ENCODE measurements around the gene RUVBL1. TPM values are rescaled to one million over a fixed set of nuclear protein-coding genes. Genes with fewer than 3 reads are reported as not detected.

RUVBL1 gene
- total RNA-seq, 4 donors from 2014 or later = 14.4 to 21.2 (median 19.8) TPM

DNA sequence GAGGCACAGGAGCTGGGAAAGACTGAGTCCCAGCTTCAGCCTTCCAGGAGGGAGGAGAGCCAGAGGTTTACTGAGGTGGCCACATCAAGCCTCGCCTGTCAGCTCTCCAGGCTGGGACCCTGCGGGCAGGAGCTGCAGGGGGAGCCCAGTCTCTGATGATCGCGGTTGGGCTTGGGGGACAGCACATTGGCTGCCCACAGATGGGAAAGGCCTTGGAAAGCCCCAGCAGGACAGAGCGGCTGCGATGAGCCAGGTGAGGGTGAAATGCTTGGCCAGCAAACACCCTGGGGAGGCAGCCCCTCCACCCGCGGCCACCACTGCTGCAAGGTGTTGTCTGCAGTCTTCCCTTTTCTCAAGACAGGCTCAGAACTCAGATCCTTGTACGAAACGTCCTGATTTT is 40.2 kb downstream of the RUVBL1 start:
- DNase-seq (ENCODE audit: low spot score in 2 of 2) = no peak
- 87 to 92% methylated on average over 10 of the region's 10 CpGs for WGBS, 2 donors
- intact Hi-C loops (cut with DNase I; ENCODE audit: low total_unique reads) = loop anchor here (10.0 kb wide), 1 partner anchor 521 kb away; no protein-coding TSS in a partner anchor
- H3K4me3 ChIP-seq (ENCODE audit: low read depth, poor library complexity, severe bottlenecking) = no peak overlapping the region
- TF ChIP-seq POLR2A (IDR thresholded peaks at IDR 0.05) = no peak
- TF ChIP-seq, protein P1, sequence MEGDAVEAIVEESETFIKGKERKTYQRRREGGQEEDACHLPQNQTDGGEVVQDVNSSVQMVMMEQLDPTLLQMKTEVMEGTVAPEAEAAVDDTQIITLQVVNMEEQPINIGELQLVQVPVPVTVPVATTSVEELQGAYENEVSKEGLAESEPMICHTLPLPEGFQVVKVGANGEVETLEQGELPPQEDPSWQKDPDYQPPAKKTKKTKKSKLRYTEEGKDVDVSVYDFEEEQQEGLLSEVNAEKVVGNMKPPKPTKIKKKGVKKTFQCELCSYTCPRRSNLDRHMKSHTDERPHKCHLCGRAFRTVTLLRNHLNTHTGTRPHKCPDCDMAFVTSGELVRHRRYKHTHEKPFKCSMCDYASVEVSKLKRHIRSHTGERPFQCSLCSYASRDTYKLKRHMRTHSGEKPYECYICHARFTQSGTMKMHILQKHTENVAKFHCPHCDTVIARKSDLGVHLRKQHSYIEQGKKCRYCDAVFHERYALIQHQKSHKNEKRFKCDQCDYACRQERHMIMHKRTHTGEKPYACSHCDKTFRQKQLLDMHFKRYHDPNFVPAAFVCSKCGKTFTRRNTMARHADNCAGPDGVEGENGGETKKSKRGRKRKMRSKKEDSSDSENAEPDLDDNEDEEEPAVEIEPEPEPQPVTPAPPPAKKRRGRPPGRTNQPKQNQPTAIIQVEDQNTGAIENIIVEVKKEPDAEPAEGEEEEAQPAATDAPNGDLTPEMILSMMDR (IDR thresholded peaks at IDR 0.05) = no peak

- 91 to 94% methylated on average over 10 of the region's 10 CpGs for WGBS, 2 donors
- DNase-seq (ENCODE audit: low spot score in 2 of 2) = no peak
- intact Hi-C loops (cut with DNase I; ENCODE audit: low total_unique reads) = loop anchor here (10.0 kb wide), 1 partner anchor 522 kb away; no protein-coding TSS in a partner anchor
- no peak overlapping the region for H3K4me3 ChIP-seq (ENCODE audit: low read depth, poor library complexity, severe bottlenecking)
- TF ChIP-seq POLR2A (IDR thresholded peaks at IDR 0.05) = no peak
- TF ChIP-seq, protein P1 (IDR thresholded peaks at IDR 0.05) = no peak
These were observed 41.1 kb downstream of the RUVBL1 start for GRCh38 chr3:128082546-128082945.

- H3K4me3 ChIP-seq (ENCODE audit: low read depth, poor library complexity, severe bottlenecking) = no peak overlapping the region
- intact Hi-C loops (cut with DNase I; ENCODE audit: low total_unique reads) = loop anchor here (10.0 kb wide), 1 partner anchor 523 kb away; no protein-coding TSS in a partner anchor
- 91 to 100% methylated on average over 4 of the region's 4 CpGs for WGBS, 2 donors
- no peak for DNase-seq (ENCODE audit: low spot score in 2 of 2)
- TF ChIP-seq, protein P1 (IDR thresholded peaks at IDR 0.05) = no peak
- TF ChIP-seq POLR2A (IDR thresholded peaks at IDR 0.05) = no peak
These were observed 41.8 kb downstream of the RUVBL1 start for GRCh38 chr3:128081846-128082245.

- WGBS, 2 donors = 87 to 90% methylated on average over 6 of the region's 6 CpGs
- no peak for DNase-seq (ENCODE audit: low spot score in 2 of 2)
- TF ChIP-seq, protein P1 (IDR thresholded peaks at IDR 0.05) = no peak
- TF ChIP-seq POLR2A (IDR thresholded peaks at IDR 0.05) = no peak
- no peak overlapping the region for H3K4me3 ChIP-seq (ENCODE audit: low read depth, poor library complexity, severe bottlenecking)
- intact Hi-C loops (cut with DNase I; ENCODE audit: low total_unique reads) = loop anchor here (10.0 kb wide), 1 partner anchor 524 kb away; no protein-coding TSS in a partner anchor
These were observed 42.4 kb downstream of the RUVBL1 start for GRCh38 chr3:128081226-128081625.

GRCh38 chr3:128080323-128081080 is 43.1 kb downstream of the RUVBL1 start:
- 72 to 77% methylated on average over 6 of the region's 6 CpGs for WGBS, 2 donors
- TF ChIP-seq POLR2A (IDR thresholded peaks at IDR 0.05) = no peak
- TF ChIP-seq, protein P1 (IDR thresholded peaks at IDR 0.05) = no peak

More at GRCh38 chr3:128080323-128081080, 43.1 kb downstream of the RUVBL1 start:
- intact Hi-C loops (cut with DNase I; ENCODE audit: low total_unique reads) = loop anchor here (10.0 kb wide), 1 partner anchor 524 kb away; no protein-coding TSS in a partner anchor
- DNase-seq (ENCODE audit: low spot score in 2 of 2) = no peak
- H3K4me3 ChIP-seq (ENCODE audit: low read depth, poor library complexity, severe bottlenecking) = no peak overlapping the region

All from lower leg skin (tissue), 4 donors.